ENCODE data around the gene OGFOD2. TPM values are rescaled to one million over a fixed set of nuclear protein-coding genes. Genes with fewer than 3 reads are reported as not detected.

The OGFOD2 gene
- total and polyA plus RNA-seq, 9 of the 15 experiments (the other 6 are each of a cell fraction or from before 2014, with no cell fraction given): 1.4 to 111 (median 18.5) TPM

GRCh38 chr12:122974274-122974891 is 661 bp upstream of the OGFOD2 start (continued):
- TF ChIP-seq ZNF518B (CRISPR knock-in tag; IDR thresholded peaks at IDR 0.05): no peak
- TF ChIP-seq TAF7 (tag; IDR thresholded peaks at IDR 0.05): no peak
- 0 out of 2 replicates have a peak, but pooled peaks have one; percentile 23 for TF ChIP-seq KAT7 (CRISPR knock-in tag; IDR thresholded peaks at IDR 0.05; ENCODE audit: borderline replicate concordance)
- no peak for TF ChIP-seq ZNF79 (CRISPR knock-in tag; IDR thresholded peaks at IDR 0.05; ENCODE audit: low read depth)
- TF ChIP-seq ZFPM2 (CRISPR knock-in tag; IDR thresholded peaks at IDR 0.05): no peak
- TF ChIP-seq ZNF347 (CRISPR knock-in tag; IDR thresholded peaks at IDR 0.05; ENCODE audit: low read depth): no peak
- TF ChIP-seq CREM (IDR thresholded peaks at IDR 0.05; ENCODE audit: low read depth): peak; percentile 83
- TF ChIP-seq CHCHD3 (CRISPR knock-in tag; IDR thresholded peaks at IDR 0.05): no peak
- no peak for TF ChIP-seq RUNX1 (IDR thresholded peaks at IDR 0.05; ENCODE audit: low read depth)
- no peak for TF ChIP-seq NFIC (IDR thresholded peaks at IDR 0.05)
- TF ChIP-seq STAG1 (CRISPR knock-in tag; IDR thresholded peaks at IDR 0.05; ENCODE audit: borderline replicate concordance): no peak
- TF ChIP-seq PBX2 (CRISPR knock-in tag; IDR thresholded peaks at IDR 0.05; ENCODE audit: low read depth): no peak
- TF ChIP-seq PBX2 (tag; conservative IDR thresholded peaks at IDR 0.05; ENCODE audit: low read depth): no peak
- TF ChIP-seq, protein P1, sequence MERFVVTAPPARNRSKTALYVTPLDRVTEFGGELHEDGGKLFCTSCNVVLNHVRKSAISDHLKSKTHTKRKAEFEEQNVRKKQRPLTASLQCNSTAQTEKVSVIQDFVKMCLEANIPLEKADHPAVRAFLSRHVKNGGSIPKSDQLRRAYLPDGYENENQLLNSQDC (CRISPR knock-in tag; IDR thresholded peaks at IDR 0.05): no peak
- TF ChIP-seq ZNF398 (CRISPR knock-in tag; IDR thresholded peaks at IDR 0.05): no peak
- TF ChIP-seq, protein P2, sequence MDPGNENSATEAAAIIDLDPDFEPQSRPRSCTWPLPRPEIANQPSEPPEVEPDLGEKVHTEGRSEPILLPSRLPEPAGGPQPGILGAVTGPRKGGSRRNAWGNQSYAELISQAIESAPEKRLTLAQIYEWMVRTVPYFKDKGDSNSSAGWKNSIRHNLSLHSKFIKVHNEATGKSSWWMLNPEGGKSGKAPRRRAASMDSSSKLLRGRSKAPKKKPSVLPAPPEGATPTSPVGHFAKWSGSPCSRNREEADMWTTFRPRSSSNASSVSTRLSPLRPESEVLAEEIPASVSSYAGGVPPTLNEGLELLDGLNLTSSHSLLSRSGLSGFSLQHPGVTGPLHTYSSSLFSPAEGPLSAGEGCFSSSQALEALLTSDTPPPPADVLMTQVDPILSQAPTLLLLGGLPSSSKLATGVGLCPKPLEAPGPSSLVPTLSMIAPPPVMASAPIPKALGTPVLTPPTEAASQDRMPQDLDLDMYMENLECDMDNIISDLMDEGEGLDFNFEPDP (CRISPR knock-in tag; IDR thresholded peaks at IDR 0.05): no peak
- TF ChIP-seq, protein P3, sequence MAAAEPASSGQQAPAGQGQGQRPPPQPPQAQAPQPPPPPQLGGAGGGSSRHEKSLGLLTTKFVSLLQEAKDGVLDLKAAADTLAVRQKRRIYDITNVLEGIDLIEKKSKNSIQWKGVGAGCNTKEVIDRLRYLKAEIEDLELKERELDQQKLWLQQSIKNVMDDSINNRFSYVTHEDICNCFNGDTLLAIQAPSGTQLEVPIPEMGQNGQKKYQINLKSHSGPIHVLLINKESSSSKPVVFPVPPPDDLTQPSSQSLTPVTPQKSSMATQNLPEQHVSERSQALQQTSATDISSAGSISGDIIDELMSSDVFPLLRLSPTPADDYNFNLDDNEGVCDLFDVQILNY (CRISPR knock-in tag; IDR thresholded peaks at IDR 0.05): no peak
- TF ChIP-seq RAD51 (IDR thresholded peaks at IDR 0.05; ENCODE audit: borderline replicate concordance, low read depth): no peak

Data from K562 (cell line).